ENCODE data around the gene KHSRP.
A peak's percentile ranks its signal among the peaks of the same experiment; 100 is the strongest.

KHSRP gene

GRCh38 chr19:6393074-6393982 is 31.3 kb downstream of the KHSRP start, which contains the start of gene GTF2F1:
TSS of gene GTF2F1 (minus strand) at chr19:6393164. CDS start at chr19:6392995, 169 bp downstream.
- peak; percentile 92 to 95 for DNase-seq (ENCODE audit: low read depth in 2 of 2)

- no peak for DNase-seq (ENCODE audit: low read depth in 2 of 2)
Observed at GRCh38 chr19:6392221-6393073, 32.2 kb downstream of the KHSRP start.

- no peak for DNase-seq (ENCODE audit: low read depth in 2 of 2)
Observed at GRCh38 chr19:6387372-6387771, 37.2 kb downstream of the KHSRP start.

GRCh38 chr19:6384381-6384780 is 40.2 kb downstream of the KHSRP start:
- DNase-seq (ENCODE audit: low read depth in 2 of 2) = no peak

GRCh38 chr19:6383188-6383587 is 41.4 kb downstream of the KHSRP start:
- DNase-seq (ENCODE audit: low read depth in 2 of 2) = no peak

GRCh38 chr19:6381030-6381750 is 43.4 kb downstream of the KHSRP start:
- DNase-seq (ENCODE audit: low read depth in 2 of 2) = no peak

GRCh38 chr19:6379744-6380143 is 44.9 kb downstream of the KHSRP start:
- DNase-seq (ENCODE audit: low read depth in 2 of 2) = no peak

GRCh38 chr19:6378486-6378885 is 46.1 kb downstream of the KHSRP start:
- DNase-seq (ENCODE audit: low read depth in 2 of 2) = no peak

GRCh38 chr19:6378041-6378440 is 46.6 kb downstream of the KHSRP start:
- DNase-seq (ENCODE audit: low read depth in 2 of 2) = no peak

GRCh38 chr19:6376512-6377190 is 48.0 kb downstream of the KHSRP start:
- no peak for DNase-seq (ENCODE audit: low read depth in 2 of 2)

GRCh38 chr19:6375411-6376010 is 49.1 kb downstream of the KHSRP start, which contains the start of gene PSPN:
TSS of gene PSPN (minus strand) at chr19:6375933. CDS start at chr19:6375849, 84 bp downstream.
- DNase-seq (ENCODE audit: low read depth in 2 of 2) = no peak

GRCh38 chr19:6374711-6375410 is 49.8 kb downstream of the KHSRP start:
- no peak for DNase-seq (ENCODE audit: low read depth in 2 of 2)

GRCh38 chr19:6374161-6374709 is 50.4 kb downstream of the KHSRP start:
- no peak for DNase-seq (ENCODE audit: low read depth in 2 of 2)

- DNase-seq (ENCODE audit: low read depth in 2 of 2) = no peak
Observed at GRCh38 chr19:6373813-6374108, 50.9 kb downstream of the KHSRP start.

- DNase-seq (ENCODE audit: low read depth in 2 of 2) = peak; percentile 97 to 99
Observed at GRCh38 chr19:6373096-6373812, 51.4 kb downstream of the KHSRP start.

- peak; percentile 93 to 95 for DNase-seq (ENCODE audit: low read depth in 2 of 2)
Observed at GRCh38 chr19:6372594-6373095, 52.0 kb downstream of the KHSRP start, which contains the start of gene ALKBH7. TSS of gene ALKBH7 (plus strand) at chr19:6372794. CDS start at chr19:6372821, 27 bp downstream.

- no peak for DNase-seq (ENCODE audit: low read depth in 2 of 2)
Observed at GRCh38 chr19:6364353-6364752, 60.3 kb downstream of the KHSRP start.
